Measurements from ENCODE around the gene COMP.

COMP gene

DNA sequence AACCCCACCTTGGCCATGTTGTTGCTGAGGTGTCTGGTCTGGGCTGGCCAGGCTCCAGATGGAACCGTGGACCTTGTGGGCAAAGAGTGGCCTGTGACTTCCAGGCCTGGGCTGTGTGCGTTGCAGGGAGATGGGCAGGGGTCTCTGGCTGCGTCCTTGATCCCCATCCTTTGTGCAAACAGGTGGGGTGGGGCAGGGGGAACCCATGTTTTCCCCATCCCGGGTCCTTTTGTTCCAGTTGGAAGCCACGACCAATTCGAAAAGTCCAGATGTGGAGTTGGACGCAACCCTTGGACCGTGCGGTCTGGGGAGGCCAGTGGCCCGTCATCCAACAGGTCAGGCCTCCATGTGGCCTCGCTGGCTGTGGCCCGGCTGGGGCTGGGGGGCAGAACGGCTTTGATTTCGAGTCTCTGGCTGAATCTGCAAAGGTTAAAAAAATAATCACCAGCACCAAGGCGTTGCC, 13.1 kb upstream of the COMP start:
- H3K27me3 ChIP-seq (replicated peaks in 2 of 5; ENCODE audit: control insufficient read depth in 4 of 5, insufficient read depth in 5 of 5, low read length in 4 of 5), result peaks cover 0 to 18% (median 4%) of the 10 kb centered on the region in 5 experiments
- WGBS (ENCODE audit: insufficient coverage), result 99% methylated on average over 14 of the region's 15 CpGs
- ChIA-PET CTCF (interaction anchor here (2.3 kb wide), 1 partner anchor 43 kb away, joined by 5 read pairs; no protein-coding TSS in a partner anchor), POLR2A (no interaction called here)
- no peak overlapping the region for H3K27ac ChIP-seq (ENCODE audit: insufficient read depth in 1 of 2, low read depth in 1 of 2, low read length in 2 of 2, poor library complexity in 1 of 2, severe bottlenecking in 2 of 2)
- no peak overlapping the region for H3K4me3 ChIP-seq (ENCODE audit: control insufficient read depth in 1 of 7, extremely low read depth in 1 of 7, insufficient read depth in 4 of 7, low read depth in 2 of 7, low read length in 6 of 7)
- DNase-seq, result no peak
- no peaks in the 10 kb centered on the region for H3K36me3 ChIP-seq (ENCODE audit: control insufficient read depth in 4 of 4, insufficient read depth in 4 of 4, low read length in 3 of 4)
- peaks cover 0 to 2% (median 0%) of the 10 kb centered on the region in 4 experiments for H3K4me1 ChIP-seq (ENCODE audit: control extremely low read depth in 1 of 4, control insufficient read depth in 4 of 4, insufficient read depth in 4 of 4, low read length in 3 of 4)
- H3K9me3 ChIP-seq (ENCODE audit: control extremely low read depth in 1 of 5, control insufficient read depth in 4 of 5, insufficient read depth in 2 of 5, low read depth in 1 of 5, low read length in 4 of 5), result no peaks in the 10 kb centered on the region

DNA sequence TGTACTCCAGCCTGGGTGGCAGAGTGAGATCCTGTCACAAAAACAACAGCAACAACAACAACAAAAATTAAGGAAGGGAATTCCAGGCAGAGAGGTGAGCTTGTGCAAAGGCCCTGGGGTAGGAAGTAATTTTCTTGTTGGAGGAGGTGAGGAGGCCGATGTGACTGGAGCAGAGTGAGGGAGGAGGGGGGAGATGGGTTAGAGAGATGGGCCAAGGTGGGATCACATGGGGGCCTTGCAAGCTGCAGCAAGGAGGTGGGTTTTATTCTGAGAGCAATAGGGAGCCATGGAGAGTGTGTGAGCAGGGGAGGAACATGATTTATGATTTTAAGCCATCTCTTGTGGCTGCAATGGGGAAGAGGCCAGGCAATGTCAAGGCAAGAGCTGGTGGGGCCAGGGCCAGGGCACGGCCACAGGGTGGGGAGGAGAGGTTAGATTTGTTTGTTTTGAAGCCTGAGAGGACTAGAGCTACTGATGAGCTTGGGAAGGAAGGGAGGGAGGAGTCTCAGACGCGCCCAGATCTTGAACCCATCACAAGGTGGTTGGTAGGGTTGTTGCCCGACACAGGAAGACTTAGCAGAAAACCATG, 12.5 kb upstream of the COMP start:
- DNase-seq, result no peak
- Histone ChIP-seq H3K4me3 (ENCODE audit: control insufficient read depth in 1 of 7, extremely low read depth in 1 of 7, insufficient read depth in 4 of 7, low read depth in 2 of 7, low read length in 6 of 7) (no peak overlapping the region), H3K36me3 (ENCODE audit: control insufficient read depth in 4 of 4, insufficient read depth in 4 of 4, low read length in 3 of 4) (no peaks in the 10 kb centered on the region), H3K27ac (ENCODE audit: insufficient read depth in 1 of 2, low read depth in 1 of 2, low read length in 2 of 2, poor library complexity in 1 of 2, severe bottlenecking in 2 of 2) (no peak overlapping the region), H3K4me1 (ENCODE audit: control extremely low read depth in 1 of 4, control insufficient read depth in 4 of 4, insufficient read depth in 4 of 4, low read length in 3 of 4) (no peaks in the 10 kb centered on the region), H3K27me3 (replicated peaks in 2 of 5; ENCODE audit: control insufficient read depth in 4 of 5, insufficient read depth in 5 of 5, low read length in 4 of 5) (peaks cover 0 to 22% (median 9%) of the 10 kb centered on the region in 5 experiments), H3K9me3 (ENCODE audit: control extremely low read depth in 1 of 5, control insufficient read depth in 4 of 5, insufficient read depth in 2 of 5, low read depth in 1 of 5, low read length in 4 of 5) (no peaks in the 10 kb centered on the region)
- POLR2A ChIA-PET, result no interaction called here
- CTCF ChIA-PET, result interaction anchor here (2.3 kb wide), 1 partner anchor 44 kb away, joined by 5 read pairs; no protein-coding TSS in a partner anchor
- whole genome bisulfite sequencing (ENCODE audit: insufficient coverage), result 96% methylated on average over 3 of the region's 5 CpGs

DNA sequence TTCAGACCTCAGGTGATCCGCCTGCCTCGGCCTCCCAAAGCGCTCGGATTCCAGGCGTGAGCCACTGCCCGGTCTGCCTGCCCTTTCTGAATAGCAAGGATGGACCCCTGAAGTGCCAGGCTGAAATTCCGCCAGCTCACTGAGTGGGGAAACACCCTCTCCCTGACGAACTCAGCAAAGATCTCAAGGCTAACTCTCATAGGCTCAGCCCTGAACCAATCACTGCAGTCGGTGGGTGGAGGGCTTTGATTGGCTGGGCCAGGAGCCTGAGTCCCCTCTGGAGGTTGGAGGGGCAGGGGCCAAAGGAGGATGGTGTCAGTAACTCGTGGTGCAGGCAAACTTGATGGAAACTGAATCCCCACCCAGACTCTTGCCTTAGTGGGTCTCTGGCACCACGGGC, 11.2 kb upstream of the COMP start:
- ChIA-PET POLR2A (no interaction called here), CTCF (interaction anchor here (2.3 kb wide), 1 partner anchor 45 kb away, joined by 5 read pairs; no protein-coding TSS in a partner anchor)
- no peak for DNase-seq
- no peaks in the 10 kb centered on the region for H3K36me3 ChIP-seq (ENCODE audit: control insufficient read depth in 4 of 4, insufficient read depth in 4 of 4, low read length in 3 of 4)
- H3K4me3 ChIP-seq (ENCODE audit: control insufficient read depth in 1 of 7, extremely low read depth in 1 of 7, insufficient read depth in 4 of 7, low read depth in 2 of 7, low read length in 6 of 7), result no peak overlapping the region
- no peaks in the 10 kb centered on the region for H3K4me1 ChIP-seq (ENCODE audit: control extremely low read depth in 1 of 4, control insufficient read depth in 4 of 4, insufficient read depth in 4 of 4, low read length in 3 of 4)
- H3K27ac ChIP-seq (ENCODE audit: insufficient read depth in 1 of 2, low read depth in 1 of 2, low read length in 2 of 2, poor library complexity in 1 of 2, severe bottlenecking in 2 of 2), result no peak overlapping the region
- H3K27me3 ChIP-seq (replicated peaks in 2 of 5; ENCODE audit: control insufficient read depth in 4 of 5, insufficient read depth in 5 of 5, low read length in 4 of 5), result peaks cover 0 to 35% (median 15%) of the 10 kb centered on the region in 5 experiments
- no peaks in the 10 kb centered on the region for H3K9me3 ChIP-seq (ENCODE audit: control extremely low read depth in 1 of 5, control insufficient read depth in 4 of 5, insufficient read depth in 2 of 5, low read depth in 1 of 5, low read length in 4 of 5)
- 85% methylated on average over 11 of the region's 11 CpGs for WGBS (ENCODE audit: insufficient coverage)

DNA sequence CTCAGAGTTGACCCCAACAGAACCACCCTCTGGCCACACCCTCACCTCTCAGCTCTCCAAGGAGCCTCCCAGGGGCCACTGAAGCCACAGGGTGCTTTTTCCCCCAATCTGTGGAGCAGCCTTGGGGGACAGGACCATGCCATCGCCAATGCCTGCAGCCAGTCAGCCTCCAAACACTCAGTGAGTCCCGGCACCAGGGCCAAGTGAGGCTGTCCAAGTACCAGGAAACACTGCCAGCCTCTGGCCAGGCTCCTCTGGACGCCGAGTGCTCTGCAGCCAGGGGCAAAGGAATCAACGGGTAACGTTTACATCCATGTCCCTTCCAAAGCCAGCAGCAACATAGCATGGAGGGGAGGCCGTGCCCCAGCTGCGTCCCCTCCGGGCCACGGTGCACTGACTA, 9.5 kb upstream of the COMP start:
- H3K36me3 ChIP-seq (ENCODE audit: control insufficient read depth in 4 of 4, insufficient read depth in 4 of 4, low read length in 3 of 4), result no peaks in the 10 kb centered on the region
- POLR2A ChIA-PET, result no interaction called here
- CTCF ChIA-PET, result interaction anchor here (1.1 kb wide), 1 partner anchor 14 kb away, joined by 3 read pairs; no protein-coding TSS in a partner anchor
- H3K4me3 ChIP-seq (ENCODE audit: control insufficient read depth in 1 of 7, extremely low read depth in 1 of 7, insufficient read depth in 4 of 7, low read depth in 2 of 7, low read length in 6 of 7), result no peak overlapping the region
- WGBS (ENCODE audit: insufficient coverage), result 85% methylated on average over 8 of the region's 10 CpGs
- no peak for DNase-seq
- peaks cover 0 to 49% (median 23%) of the 10 kb centered on the region in 5 experiments for H3K27me3 ChIP-seq (replicated peaks in 2 of 5; ENCODE audit: control insufficient read depth in 4 of 5, insufficient read depth in 5 of 5, low read length in 4 of 5)
- no peak overlapping the region for H3K27ac ChIP-seq (ENCODE audit: insufficient read depth in 1 of 2, low read depth in 1 of 2, low read length in 2 of 2, poor library complexity in 1 of 2, severe bottlenecking in 2 of 2)
- no peaks in the 10 kb centered on the region for H3K9me3 ChIP-seq (ENCODE audit: control extremely low read depth in 1 of 5, control insufficient read depth in 4 of 5, insufficient read depth in 2 of 5, low read depth in 1 of 5, low read length in 4 of 5)
- peaks cover 0 to 1% (median 0%) of the 10 kb centered on the region in 4 experiments for H3K4me1 ChIP-seq (ENCODE audit: control extremely low read depth in 1 of 4, control insufficient read depth in 4 of 4, insufficient read depth in 4 of 4, low read length in 3 of 4)

DNA sequence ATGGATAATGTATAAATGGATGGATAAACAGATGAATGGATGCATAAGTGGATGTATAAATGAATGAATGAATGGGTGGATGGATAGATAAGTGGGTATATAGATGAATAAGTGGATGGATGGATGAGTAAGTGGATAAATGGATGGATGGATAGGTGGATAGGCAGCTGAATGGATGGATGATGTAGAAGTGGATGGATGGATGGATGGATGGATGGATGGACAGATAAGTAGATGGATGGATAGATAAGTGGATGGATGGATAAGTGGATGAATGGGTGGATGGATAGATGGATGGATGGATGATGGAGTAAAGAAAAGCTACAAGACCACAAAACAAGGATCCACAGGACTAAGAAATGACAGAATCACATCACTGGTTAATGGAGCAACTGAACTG, 9.0 kb upstream of the COMP start:
- H3K27me3 ChIP-seq (replicated peaks in 2 of 5; ENCODE audit: control insufficient read depth in 4 of 5, insufficient read depth in 5 of 5, low read length in 4 of 5), result peaks cover 0 to 54% (median 26%) of the 10 kb centered on the region in 5 experiments
- CTCF ChIA-PET, result interaction anchor here (1.1 kb wide), 1 partner anchor 13 kb away, joined by 3 read pairs; no protein-coding TSS in a partner anchor

DNA sequence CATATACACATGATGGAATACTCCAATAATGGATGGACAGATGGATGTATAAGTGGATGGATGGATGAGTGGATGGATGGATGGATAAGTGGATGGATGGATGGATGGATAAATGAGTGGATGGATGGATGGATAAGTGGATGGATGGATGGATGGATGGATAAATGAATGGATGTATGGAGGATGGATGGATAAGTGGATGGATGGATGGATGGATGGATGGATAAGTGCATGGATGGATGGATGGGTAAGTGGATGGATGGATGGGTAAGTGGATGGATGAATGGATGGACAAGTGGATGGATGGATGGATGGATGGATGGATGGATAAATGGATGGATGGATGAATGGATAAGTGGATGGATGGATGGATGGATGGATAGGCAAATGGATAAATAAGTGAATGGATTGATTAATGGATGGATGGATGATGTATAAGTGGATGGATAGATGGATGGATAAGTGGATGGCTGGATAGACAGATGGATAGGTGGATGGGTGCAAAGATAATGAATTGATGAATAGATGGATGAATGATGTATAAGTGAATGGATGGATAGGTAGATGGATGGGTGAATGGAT, 8.4 kb upstream of the COMP start:
- ChIA-PET POLR2A (no interaction called here), CTCF (interaction anchor here (1.2 kb wide), 1 partner anchor 51 kb away, joined by 4 read pairs; no protein-coding TSS in a partner anchor)
- H3K27ac ChIP-seq (ENCODE audit: insufficient read depth in 1 of 2, low read depth in 1 of 2, low read length in 2 of 2, poor library complexity in 1 of 2, severe bottlenecking in 2 of 2), result no peak overlapping the region
- no peak for DNase-seq
- H3K4me3 ChIP-seq (ENCODE audit: control insufficient read depth in 1 of 7, extremely low read depth in 1 of 7, insufficient read depth in 4 of 7, low read depth in 2 of 7, low read length in 6 of 7), result no peak overlapping the region
- H3K27me3 ChIP-seq (replicated peaks in 2 of 5; ENCODE audit: control insufficient read depth in 4 of 5, insufficient read depth in 5 of 5, low read length in 4 of 5), result peaks cover 0 to 60% (median 29%) of the 10 kb centered on the region in 5 experiments
- H3K9me3 ChIP-seq (ENCODE audit: control extremely low read depth in 1 of 5, control insufficient read depth in 4 of 5, insufficient read depth in 2 of 5, low read depth in 1 of 5, low read length in 4 of 5), result no peaks in the 10 kb centered on the region
- H3K36me3 ChIP-seq (ENCODE audit: control insufficient read depth in 4 of 4, insufficient read depth in 4 of 4, low read length in 3 of 4), result no peaks in the 10 kb centered on the region
- peaks cover 0 to 4% (median 1%) of the 10 kb centered on the region in 4 experiments for H3K4me1 ChIP-seq (ENCODE audit: control extremely low read depth in 1 of 4, control insufficient read depth in 4 of 4, insufficient read depth in 4 of 4, low read length in 3 of 4)

More for the DNA sequence above, 9.0 kb upstream of the COMP start:
- H3K9me3 ChIP-seq (ENCODE audit: control extremely low read depth in 1 of 5, control insufficient read depth in 4 of 5, insufficient read depth in 2 of 5, low read depth in 1 of 5, low read length in 4 of 5), result no peaks in the 10 kb centered on the region
- DNase-seq, result no peak
- H3K4me1 ChIP-seq (ENCODE audit: control extremely low read depth in 1 of 4, control insufficient read depth in 4 of 4, insufficient read depth in 4 of 4, low read length in 3 of 4), result peaks cover 0 to 4% (median 1%) of the 10 kb centered on the region in 4 experiments
- H3K27ac ChIP-seq (ENCODE audit: insufficient read depth in 1 of 2, low read depth in 1 of 2, low read length in 2 of 2, poor library complexity in 1 of 2, severe bottlenecking in 2 of 2), result no peak overlapping the region
- H3K4me3 ChIP-seq (ENCODE audit: control insufficient read depth in 1 of 7, extremely low read depth in 1 of 7, insufficient read depth in 4 of 7, low read depth in 2 of 7, low read length in 6 of 7), result no peak overlapping the region
- POLR2A ChIA-PET, result no interaction called here
- no peaks in the 10 kb centered on the region for H3K36me3 ChIP-seq (ENCODE audit: control insufficient read depth in 4 of 4, insufficient read depth in 4 of 4, low read length in 3 of 4)

Data from common myeloid progenitor, CD34-positive (primary cell).